Lower leg skin (tissue), 3 donors: ENCODE results near the gene RALY.

Experiments used
- POLR2A ChIP-seq, 2 donors: fragments of 450-650 bp; IDR thresholded peaks; one replicate each; pipeline ENCODE4 v1.6.1; 2016 to 2017; ENCODE audit warnings: antibody characterized with exemption in 2 of 2, mild to moderate bottlenecking in 1 of 2, moderate library complexity in 1 of 2
- TF ChIP-seq, protein P1 (sequence below), 3 donors: fragments of 450-650 bp; IDR thresholded peaks; one replicate each; pipeline ENCODE4 v1.5.1; 2016; ENCODE audit warnings: antibody characterized with exemption in 3 of 3, mild to moderate bottlenecking in 3 of 3, moderate library complexity in 2 of 3

GRCh38 chr20:33945391-33946081 lies 48.2 kb upstream of the RALY start:
- TF ChIP-seq POLR2A (IDR thresholded peaks at IDR 0.05), result no peak
- TF ChIP-seq, protein P1, sequence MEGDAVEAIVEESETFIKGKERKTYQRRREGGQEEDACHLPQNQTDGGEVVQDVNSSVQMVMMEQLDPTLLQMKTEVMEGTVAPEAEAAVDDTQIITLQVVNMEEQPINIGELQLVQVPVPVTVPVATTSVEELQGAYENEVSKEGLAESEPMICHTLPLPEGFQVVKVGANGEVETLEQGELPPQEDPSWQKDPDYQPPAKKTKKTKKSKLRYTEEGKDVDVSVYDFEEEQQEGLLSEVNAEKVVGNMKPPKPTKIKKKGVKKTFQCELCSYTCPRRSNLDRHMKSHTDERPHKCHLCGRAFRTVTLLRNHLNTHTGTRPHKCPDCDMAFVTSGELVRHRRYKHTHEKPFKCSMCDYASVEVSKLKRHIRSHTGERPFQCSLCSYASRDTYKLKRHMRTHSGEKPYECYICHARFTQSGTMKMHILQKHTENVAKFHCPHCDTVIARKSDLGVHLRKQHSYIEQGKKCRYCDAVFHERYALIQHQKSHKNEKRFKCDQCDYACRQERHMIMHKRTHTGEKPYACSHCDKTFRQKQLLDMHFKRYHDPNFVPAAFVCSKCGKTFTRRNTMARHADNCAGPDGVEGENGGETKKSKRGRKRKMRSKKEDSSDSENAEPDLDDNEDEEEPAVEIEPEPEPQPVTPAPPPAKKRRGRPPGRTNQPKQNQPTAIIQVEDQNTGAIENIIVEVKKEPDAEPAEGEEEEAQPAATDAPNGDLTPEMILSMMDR (IDR thresholded peaks at IDR 0.05), result no peak
